Glutamatergic neuron (in vitro differentiated cells): ENCODE data around the gene MYNN. TPM values are rescaled to one million over a fixed set of nuclear protein-coding genes. Genes with fewer than 3 reads are reported as not detected.

Source experiments
- DNase-seq: peaks from one replicate; pipeline ENCODE4 v3.0.0; 2022
- H3K27ac Mint-ChIP-seq: one replicate; pipeline ENCODE4 v1.8.0; 2020; ENCODE audit warnings: mild to moderate bottlenecking, mixed read lengths, inconsistent platforms; ENCODE audit not compliant: unreplicated experiment
- H3K27me3 Mint-ChIP-seq: one replicate; pipeline ENCODE4 v1.8.0; 2020; ENCODE audit warnings: mild to moderate bottlenecking, moderate library complexity, mixed read lengths, inconsistent platforms; ENCODE audit not compliant: unreplicated experiment
- H3K36me3 Mint-ChIP-seq: one replicate; pipeline ENCODE4 v1.8.0; 2020; ENCODE audit warnings: mild to moderate bottlenecking, mixed read lengths, inconsistent platforms; ENCODE audit not compliant: unreplicated experiment
- H3K4me1 Mint-ChIP-seq: one replicate; pipeline ENCODE4 v1.8.0; 2020; ENCODE audit warnings: mild to moderate bottlenecking, low read depth, mixed read lengths, inconsistent platforms; ENCODE audit not compliant: unreplicated experiment
- H3K4me3 Mint-ChIP-seq: one replicate; pipeline ENCODE4 v1.8.0; 2020; ENCODE audit warnings: mild to moderate bottlenecking, mixed read lengths, inconsistent platforms; ENCODE audit not compliant: unreplicated experiment
- H3K9me3 Mint-ChIP-seq: one replicate; pipeline ENCODE4 v1.8.0; 2020; ENCODE audit warnings: mild to moderate bottlenecking, moderate library complexity, mixed read lengths, inconsistent platforms; ENCODE audit not compliant: unreplicated experiment
- CTCF ChIP-seq: fragments of 200-600 bp; sonication (generic); IDR thresholded peaks from one replicate; pipeline ENCODE4 v1.5.0; 2021; ENCODE audit not compliant: partially characterized antibody, unreplicated experiment
- total RNA-seq: library from RNA; stranded (reverse); fragmentation: NEBNext Ultra II Directional; extraction: Animal tissue kit (Norgen Biotek cat#: 25700); gene quantifications from one replicate; pipeline ENCODE4 v1.2.1, GENCODE V29; 2021; ENCODE audit not compliant: unreplicated experiment

The MYNN gene
- total RNA-seq, 1 donor from 2014 or later = 13.9 TPM

- H3K4me3 Mint-ChIP-seq = peak overlapping the region; percentile 28
- no peak for DNase-seq
- H3K27me3 Mint-ChIP-seq = peaks cover 6% of the 10 kb centered on the region
- TF ChIP-seq CTCF = no peak
- peak overlapping the region; percentile 89 for H3K27ac Mint-ChIP-seq
- H3K36me3 Mint-ChIP-seq = peaks cover 5% of the 10 kb centered on the region
- peaks cover 13% of the 10 kb centered on the region for H3K4me1 Mint-ChIP-seq
- H3K9me3 Mint-ChIP-seq = peaks cover 9% of the 10 kb centered on the region
Measured at GRCh38 chr3:169813757-169814517, 40.7 kb downstream of the MYNN start.

GRCh38 chr3:169815590-169816150 is 42.5 kb downstream of the MYNN start:
- Mint-ChIP-seq H3K27me3 (peaks cover 6% of the 10 kb centered on the region), H3K9me3 (peaks cover 9% of the 10 kb centered on the region), H3K4me3 (no peak overlapping the region), H3K36me3 (peaks cover 5% of the 10 kb centered on the region), H3K4me1 (peaks cover 13% of the 10 kb centered on the region), H3K27ac (no peak overlapping the region)
- TF ChIP-seq CTCF = no peak
- DNase-seq = no peak

DNA sequence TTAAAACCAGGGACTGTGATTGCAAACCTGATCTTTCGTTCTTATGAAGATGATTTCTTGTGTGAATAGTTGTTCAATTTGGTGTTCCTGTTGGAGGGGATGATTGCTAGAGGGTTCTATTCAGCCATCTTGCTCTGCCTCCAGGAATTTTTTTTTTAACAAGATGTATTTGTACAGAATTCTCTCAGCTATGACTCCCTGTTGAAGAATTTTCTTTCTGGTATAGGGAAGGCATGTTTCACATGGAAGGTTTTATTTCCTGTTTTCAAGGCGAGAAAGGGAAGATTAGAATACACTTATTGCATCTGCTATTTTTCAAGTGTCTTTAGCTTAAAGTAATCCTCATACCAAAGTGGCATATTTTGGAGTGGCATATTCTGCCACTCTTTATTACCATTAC is 45.1 kb downstream of the MYNN start:
- peaks cover 2% of the 10 kb centered on the region for H3K9me3 Mint-ChIP-seq
- no peak overlapping the region for H3K4me3 Mint-ChIP-seq
- H3K27ac Mint-ChIP-seq = no peak overlapping the region
- H3K27me3 Mint-ChIP-seq = no peaks in the 10 kb centered on the region
- TF ChIP-seq CTCF = no peak
- no peak for DNase-seq
- peaks cover 5% of the 10 kb centered on the region for H3K4me1 Mint-ChIP-seq
- peaks cover 5% of the 10 kb centered on the region for H3K36me3 Mint-ChIP-seq

DNA sequence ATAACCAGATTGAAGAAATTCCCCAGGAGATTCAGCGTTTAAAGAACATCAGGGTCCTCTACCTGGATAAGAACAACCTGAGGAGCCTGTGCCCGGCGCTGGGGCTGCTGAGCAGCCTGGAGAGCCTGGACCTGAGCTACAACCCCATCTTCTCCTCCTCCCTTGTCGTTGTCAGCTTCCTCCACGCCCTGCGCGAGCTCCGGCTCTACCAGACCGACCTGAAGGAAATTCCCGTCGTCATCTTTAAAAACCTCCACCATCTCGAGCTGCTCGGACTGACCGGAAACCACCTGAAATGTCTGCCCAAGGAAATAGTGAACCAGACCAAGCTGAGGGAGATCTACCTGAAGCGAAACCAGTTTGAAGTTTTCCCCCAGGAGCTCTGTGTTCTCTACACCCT is 48.9 kb downstream of the MYNN start:
- Mint-ChIP-seq H3K4me1 (no peaks in the 10 kb centered on the region), H3K36me3 (no peaks in the 10 kb centered on the region), H3K9me3 (no peaks in the 10 kb centered on the region), H3K27me3 (peaks cover 3% of the 10 kb centered on the region), H3K4me3 (no peak overlapping the region), H3K27ac (no peak overlapping the region)
- TF ChIP-seq CTCF = no peak
- DNase-seq = no peak

DNA sequence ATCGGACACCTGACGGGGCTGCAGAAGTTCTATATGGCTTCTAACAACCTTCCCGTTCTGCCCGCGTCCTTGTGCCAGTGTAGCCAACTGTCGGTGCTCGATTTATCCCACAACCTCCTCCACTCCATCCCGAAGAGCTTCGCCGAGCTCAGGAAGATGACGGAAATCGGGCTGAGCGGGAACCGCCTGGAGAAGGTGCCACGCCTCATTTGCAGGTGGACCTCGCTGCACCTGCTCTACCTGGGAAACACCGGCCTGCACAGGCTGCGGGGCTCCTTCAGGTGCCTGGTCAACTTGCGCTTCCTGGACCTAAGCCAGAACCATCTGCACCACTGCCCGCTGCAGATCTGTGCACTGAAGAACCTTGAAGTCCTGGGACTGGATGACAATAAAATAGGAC is 49.3 kb downstream of the MYNN start:
- H3K27me3 Mint-ChIP-seq = peaks cover 3% of the 10 kb centered on the region
- no peak for TF ChIP-seq CTCF
- no peaks in the 10 kb centered on the region for H3K4me1 Mint-ChIP-seq
- no peak for DNase-seq
- no peak overlapping the region for H3K4me3 Mint-ChIP-seq
- no peaks in the 10 kb centered on the region for H3K36me3 Mint-ChIP-seq
- H3K9me3 Mint-ChIP-seq = no peaks in the 10 kb centered on the region
- H3K27ac Mint-ChIP-seq = no peak overlapping the region
